ENCODE results near the gene IGFBPL1. TPM values are rescaled to one million over a fixed set of nuclear protein-coding genes. Genes with fewer than 3 reads are reported as not detected.

Gene IGFBPL1
- total RNA-seq, 2 donors from 2014 or later = 0.32 to 14.3 TPM

GRCh38 chr9:38358390-38359296, 65.6 kb downstream of the IGFBPL1 start:
- 86% methylated on average over 9 of the region's 9 CpGs for WGBS
- intact Hi-C loops (cut with DNase I) = no loop called here
- no peaks in the 10 kb centered on the region for H3K27me3 ChIP-seq (replicated peaks; ENCODE audit: insufficient read depth)
- no peaks in the 10 kb centered on the region for H3K36me3 ChIP-seq
- H3K9me3 ChIP-seq = no peaks in the 10 kb centered on the region
- DNase-seq (ENCODE audit: low spot score) = no peak
- H3K4me1 ChIP-seq (replicated peaks) = no peaks in the 10 kb centered on the region
- no peak overlapping the region for H3K27ac ChIP-seq
- TF ChIP-seq POLR2A (IDR thresholded peaks at IDR 0.05) (no peak), POLR2AphosphoS5 (IDR thresholded peaks at IDR 0.05) (no peak), CTCF (IDR thresholded peaks at IDR 0.05) (no peak)
- no peak overlapping the region for H3K4me3 ChIP-seq

- Histone ChIP-seq H3K27me3 (replicated peaks; ENCODE audit: insufficient read depth) (no peaks in the 10 kb centered on the region), H3K4me1 (replicated peaks) (no peaks in the 10 kb centered on the region), H3K4me3 (no peak overlapping the region), H3K36me3 (no peaks in the 10 kb centered on the region), H3K9me3 (no peaks in the 10 kb centered on the region), H3K27ac (no peak overlapping the region)
- WGBS = 61% methylated on average over 5 of the region's 5 CpGs
- intact Hi-C loops (cut with DNase I) = no loop called here
- no peak for DNase-seq (ENCODE audit: low spot score)
- TF ChIP-seq CTCF (IDR thresholded peaks at IDR 0.05) (no peak), POLR2A (IDR thresholded peaks at IDR 0.05) (no peak), POLR2AphosphoS5 (IDR thresholded peaks at IDR 0.05) (no peak)
Observed at GRCh38 chr9:38357350-38358114, 66.7 kb downstream of the IGFBPL1 start.

GRCh38 chr9:38356851-38357250, 67.4 kb downstream of the IGFBPL1 start:
- Histone ChIP-seq H3K27ac (no peak overlapping the region), H3K4me3 (no peak overlapping the region), H3K36me3 (no peaks in the 10 kb centered on the region), H3K9me3 (no peaks in the 10 kb centered on the region), H3K4me1 (replicated peaks) (no peaks in the 10 kb centered on the region), H3K27me3 (replicated peaks; ENCODE audit: insufficient read depth) (no peaks in the 10 kb centered on the region)
- TF ChIP-seq POLR2A (IDR thresholded peaks at IDR 0.05) = no peak
- no peak for TF ChIP-seq POLR2AphosphoS5 (IDR thresholded peaks at IDR 0.05)
- intact Hi-C loops (cut with DNase I) = no loop called here
- no peak for DNase-seq (ENCODE audit: low spot score)
- WGBS = 71% methylated on average over 5 of the region's 5 CpGs

Other genes with a start within 250 kb of the IGFBPL1 start
- gene ALDH1B1, start 31.8 kb downstream of the IGFBPL1 start, total RNA-seq = 10 to 100 TPM; 42.5 to 88.8 TPM
- 10 to 100 TPM; 13.9 to 33.7 TPM for gene ANKRD18A, start 196.1 kb upstream of the IGFBPL1 start, total RNA-seq